Activated T-cell treated with anti-CD3 and anti-CD28 coated beads for 4 hours (primary cell): ENCODE data around the gene ZNF575.
"Not testable (repeated sequence)": the region's sequence is repeated elsewhere in the genome, so short reads cannot be mapped to it uniquely, and the experiment has no call there.

Source experiments
- DNase-seq: peaks from one replicate; pipeline ENCODE4 v3.0.0-alpha.2; 2020

Gene ZNF575

DNA sequence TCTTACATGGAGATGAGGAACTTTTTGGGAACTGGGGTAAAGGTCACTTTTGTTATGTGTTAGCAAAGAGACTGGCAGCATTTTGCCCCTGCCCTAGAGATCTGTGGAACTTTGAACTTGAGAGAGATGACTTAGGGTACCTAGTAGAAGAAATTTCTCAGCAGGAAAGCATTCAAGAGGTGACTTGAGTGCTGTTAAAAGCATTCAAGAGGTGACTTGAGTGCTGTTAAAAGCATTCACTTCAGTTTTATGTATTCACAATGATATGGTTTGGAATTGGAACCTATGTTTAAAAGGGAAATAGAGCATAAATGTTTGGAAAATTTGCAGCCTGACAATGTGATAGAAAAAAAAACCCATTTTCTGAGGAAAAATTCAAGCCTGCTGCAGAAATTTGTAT, 20.6 kb upstream of the ZNF575 start:
- DNase-seq = not testable (repeated sequence)

DNA sequence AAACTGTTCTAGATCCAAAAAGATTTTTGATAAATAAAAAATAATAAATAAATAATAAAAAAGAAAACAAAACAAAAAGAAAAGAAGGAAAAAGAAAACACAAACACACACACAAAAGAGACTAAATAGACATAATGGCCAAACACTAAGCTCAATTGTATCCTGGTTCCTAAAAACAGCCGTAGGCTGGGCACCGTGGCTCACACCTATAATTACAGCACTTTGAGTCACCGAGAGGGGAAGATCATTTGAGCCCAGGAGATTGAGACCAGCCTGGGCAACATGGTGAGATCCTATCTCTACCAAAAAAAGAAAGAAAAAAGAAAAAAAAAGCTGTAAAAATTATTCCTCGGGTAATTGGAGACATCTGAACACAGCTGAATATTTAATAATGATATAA, 14.9 kb upstream of the ZNF575 start:
- no peak for DNase-seq

DNA sequence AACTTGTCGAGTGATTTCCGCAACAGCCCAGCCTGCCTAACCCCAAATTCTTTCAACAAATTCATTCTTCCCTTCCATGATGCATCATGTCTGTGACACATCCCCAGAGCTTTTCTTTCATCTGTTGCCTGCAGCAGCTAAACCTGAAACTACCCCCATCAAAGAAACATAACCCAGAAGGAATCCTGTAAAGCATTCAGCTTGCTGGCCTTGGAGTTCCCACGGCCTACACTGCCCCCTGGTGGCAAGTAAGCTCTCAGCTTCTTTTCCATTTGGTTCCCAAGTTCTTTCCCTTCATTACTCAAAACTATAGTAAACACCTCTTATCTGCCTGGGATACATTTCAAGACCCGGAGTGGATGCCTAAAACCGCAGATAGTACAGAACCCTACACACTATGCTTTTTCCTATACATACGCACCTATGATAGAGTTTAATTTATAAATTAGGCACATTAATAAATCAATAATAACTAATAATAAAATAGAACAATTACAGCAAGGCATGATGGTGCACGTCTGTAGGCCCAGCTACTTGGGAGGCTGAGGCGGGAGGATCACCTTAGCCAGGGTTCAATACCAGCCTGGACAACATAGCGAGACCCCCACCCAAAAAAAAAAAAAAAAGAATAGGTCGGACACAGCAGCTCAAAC, 13.4 kb upstream of the ZNF575 start:
- peak; percentile 78 for DNase-seq

- DNase-seq = no peak
These were observed 10.1 kb upstream of the ZNF575 start for GRCh38 chr19:43522929-43523328.

GRCh38 chr19:43523696-43524095, 9.3 kb upstream of the ZNF575 start:
- not testable (repeated sequence) for DNase-seq

DNA sequence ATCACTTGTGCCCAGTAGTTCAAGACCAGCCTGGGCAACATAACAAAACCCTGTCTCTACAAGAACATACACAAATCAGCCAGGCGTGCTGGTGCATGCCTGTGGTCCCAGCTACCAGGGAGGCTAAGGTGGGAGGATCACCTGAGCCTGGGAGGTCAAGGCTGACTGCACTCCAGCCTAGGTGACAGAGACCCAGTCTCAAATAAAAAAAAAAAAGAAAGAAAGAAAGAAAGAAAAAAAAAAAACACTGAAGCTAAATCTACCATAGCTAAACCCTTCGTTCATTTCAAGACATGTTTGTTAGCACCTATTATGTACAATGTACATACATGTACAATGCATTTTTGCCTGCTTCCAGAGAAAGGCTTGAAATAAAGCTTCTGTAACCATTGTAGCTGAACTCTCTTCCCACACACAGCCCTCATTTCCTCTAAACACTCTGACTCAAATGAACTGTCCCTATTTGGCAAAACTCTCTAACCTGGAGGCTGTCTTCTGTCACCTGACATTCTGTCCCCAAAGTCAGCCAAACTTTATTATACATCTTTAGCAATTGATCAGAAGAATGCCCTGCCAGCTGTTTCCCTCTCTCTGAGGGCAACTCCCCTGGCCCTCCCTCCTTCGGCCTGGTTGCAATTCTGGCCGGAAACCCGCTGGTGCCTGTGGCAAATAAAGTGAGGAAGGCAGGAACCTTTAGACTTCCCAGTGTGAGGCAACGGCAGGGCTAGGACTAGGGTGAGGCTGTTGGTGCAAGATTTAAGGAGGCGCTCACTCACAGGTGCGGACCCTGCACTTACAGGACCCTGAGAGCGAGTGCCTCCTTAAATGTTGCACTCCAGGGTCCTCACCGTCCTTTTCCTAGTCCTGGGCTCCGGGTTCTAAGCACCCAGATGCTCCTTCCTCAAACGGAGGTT, 7.8 kb upstream of the ZNF575 start:
- no peak for DNase-seq

DNA sequence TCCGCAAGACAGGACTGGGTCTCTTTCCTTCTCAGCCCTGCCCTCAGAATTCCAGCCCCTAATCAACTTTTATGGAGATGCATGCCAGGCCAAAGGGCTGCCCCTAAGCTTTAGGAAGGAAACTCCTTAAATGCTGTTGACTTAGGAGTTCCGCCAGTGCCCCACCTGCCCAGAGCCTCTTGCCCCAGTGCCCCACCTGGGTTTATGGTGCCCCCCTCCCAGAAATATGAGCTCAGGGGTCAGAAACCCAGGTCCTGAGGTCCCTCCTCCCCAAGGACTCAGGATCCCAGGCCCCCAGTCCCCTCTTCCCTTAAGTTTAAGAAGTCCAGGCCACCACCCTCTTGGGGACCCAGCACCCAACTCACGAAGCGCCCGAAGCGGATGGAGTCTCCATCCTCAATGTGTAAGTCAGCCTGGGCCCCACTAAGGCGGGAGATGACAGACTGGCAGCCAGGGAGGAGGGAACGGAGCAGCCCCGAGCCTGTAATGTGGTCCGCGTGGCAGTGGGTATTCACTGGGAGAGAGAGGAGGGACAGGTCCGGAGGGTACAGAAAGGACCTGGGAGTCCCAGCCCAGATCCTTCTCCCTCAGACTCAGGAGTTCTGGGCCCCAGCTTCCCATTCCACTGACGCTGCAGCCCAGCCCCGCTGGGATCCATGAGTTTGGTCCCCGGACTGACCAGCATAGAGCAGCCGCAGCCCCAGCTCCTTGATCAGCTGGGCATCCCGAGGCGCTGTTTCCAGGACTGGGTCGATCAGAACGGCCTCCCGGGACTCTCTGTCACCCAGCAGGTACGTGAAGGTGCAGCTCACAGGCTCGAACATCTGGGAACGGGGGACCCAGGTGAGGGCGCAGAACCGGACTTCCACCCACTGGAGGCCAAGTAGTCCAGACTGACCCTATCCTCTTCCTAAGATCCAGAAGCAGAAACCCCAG, 6.9 kb upstream of the ZNF575 start:
- DNase-seq = no peak

DNA sequence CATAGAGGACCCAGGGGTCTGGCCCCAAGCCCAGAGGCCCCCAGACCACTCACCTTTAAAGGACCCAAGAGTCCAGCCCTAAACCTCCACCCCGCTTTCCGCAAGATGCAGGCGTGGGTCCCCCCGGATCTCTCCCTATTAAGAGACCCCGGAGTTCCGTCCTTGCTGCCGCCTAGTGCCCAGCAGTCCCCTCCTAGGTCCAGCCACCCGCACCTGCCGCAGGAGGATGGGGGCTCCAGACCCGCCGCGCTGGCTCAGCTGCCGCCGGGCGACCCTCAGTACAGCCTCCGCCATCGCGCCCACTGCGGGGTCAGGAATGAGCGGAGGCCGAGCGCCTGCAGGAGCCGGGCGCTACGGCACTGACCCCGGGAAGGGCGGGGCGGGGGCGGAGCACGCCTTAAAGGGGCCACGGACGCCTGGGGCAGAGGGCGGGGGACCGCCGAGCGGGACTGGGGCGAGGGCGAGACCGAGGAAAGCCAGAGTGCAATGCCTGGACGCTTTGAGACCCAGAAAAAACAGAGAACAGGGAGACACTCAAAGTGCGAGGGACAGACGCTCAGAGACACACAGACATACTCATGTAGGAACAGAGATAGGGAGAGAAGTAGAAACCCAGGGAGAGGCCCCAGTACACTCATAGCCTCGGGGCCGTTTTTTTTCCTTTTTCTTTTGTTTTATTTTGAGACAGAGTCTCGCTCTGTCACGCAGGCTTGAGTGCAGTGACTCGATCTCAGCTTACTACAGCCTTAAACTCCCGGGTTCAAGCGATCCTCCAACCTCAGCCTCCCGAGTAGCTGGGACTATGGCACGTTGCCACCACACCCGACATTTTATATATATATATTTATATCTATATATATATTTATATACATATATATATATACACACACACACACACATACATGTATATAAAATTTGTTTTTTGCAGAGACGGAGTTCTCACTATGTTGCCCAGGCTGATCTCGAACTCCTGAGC, 5.8 kb upstream of the ZNF575 start, which contains the start of gene ETHE1:
TSS of gene ETHE1 (minus strand) at position 318 of the 976 bp plus-strand sequence. CDS start at position 294, 24 bp downstream.
- peak; percentile 61 for DNase-seq

DNA sequence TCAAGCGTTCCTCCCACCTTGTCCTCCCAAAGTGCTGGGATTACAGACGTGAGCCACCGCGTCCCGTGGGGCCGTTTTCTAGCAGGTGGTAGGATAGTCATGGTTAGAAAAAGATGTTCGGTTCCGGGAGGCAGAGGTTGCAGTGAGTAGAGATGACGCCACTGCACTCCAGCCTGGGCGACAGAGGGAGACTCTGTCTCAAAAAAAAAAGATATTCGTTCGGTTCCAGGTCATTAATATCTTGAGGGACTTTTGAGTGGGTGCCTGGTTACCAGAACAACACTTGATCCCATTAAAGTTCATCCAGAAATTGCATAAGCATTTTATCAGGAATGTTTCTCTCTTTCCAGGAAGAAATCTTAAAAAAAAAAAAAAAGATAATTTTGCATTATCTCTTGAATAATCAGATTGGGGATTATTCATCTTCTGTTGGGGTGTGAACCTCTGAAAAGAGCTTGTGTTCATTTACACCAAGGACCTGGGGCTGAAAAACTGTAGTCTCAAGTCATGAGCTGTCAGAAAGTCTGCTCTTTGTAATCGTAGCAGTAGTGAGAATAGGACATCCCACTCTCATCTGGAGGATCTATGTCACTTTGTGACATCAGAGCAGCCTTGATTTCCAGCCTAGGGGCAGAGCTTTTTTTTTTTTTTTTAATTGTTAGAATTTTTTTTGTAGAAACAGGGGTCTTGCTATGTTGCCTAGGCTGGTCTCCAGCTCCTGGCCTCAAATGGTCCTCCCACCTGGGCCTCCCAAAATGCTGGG, 4.9 kb upstream of the ZNF575 start:
- DNase-seq = no peak

DNA sequence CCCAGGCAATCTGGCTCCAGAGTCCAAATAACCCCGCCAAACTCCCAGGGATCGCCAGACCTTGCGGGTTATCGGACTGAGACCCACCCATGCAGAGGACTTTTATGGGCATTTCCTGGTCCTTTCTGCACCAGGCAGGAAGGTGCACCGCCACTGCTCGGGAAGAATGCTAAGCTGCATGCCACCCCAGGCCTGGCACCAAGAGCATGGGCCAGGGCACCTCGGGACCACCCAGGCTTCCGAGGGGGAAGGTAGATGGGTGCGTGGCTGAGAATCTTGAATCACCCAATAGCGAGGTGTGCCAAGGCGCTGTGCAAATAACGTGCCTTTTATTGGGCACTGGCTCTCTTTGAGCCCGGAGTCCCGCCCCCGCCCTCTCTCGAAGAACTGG, 422 bp upstream of the ZNF575 start:
- DNase-seq = no peak

GRCh38 chr19:43533546-43534304, 737 bp downstream of the ZNF575 start:
- DNase-seq = peak; percentile 91

DNA sequence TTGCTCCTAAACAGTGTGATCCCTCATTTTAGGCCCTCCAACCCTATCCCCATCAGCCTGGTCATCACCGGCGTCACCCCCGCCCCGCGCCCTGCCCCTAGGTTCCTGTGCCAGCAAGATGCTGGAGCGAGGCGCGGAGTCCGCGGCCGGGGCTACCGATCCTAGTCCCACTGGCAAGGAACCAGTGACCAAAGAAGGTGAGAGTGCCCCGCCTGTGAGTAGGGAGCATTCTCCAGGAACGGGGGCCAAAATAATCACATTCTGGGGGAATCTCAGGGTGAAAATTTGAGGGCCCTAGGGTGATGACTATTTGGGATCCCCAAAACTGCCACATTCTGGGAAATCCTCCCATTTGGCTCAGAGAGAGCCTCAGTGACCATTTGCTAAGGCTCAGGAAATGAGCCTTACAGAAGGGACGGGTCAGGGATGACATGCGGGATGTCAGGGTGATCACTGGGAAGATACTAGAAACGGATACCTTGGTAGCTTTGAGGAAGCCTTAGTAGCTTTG, 1.4 kb downstream of the ZNF575 start:
- no peak for DNase-seq

GRCh38 chr19:43534816-43535761, 2.1 kb downstream of the ZNF575 start:
- no peak for DNase-seq

DNA sequence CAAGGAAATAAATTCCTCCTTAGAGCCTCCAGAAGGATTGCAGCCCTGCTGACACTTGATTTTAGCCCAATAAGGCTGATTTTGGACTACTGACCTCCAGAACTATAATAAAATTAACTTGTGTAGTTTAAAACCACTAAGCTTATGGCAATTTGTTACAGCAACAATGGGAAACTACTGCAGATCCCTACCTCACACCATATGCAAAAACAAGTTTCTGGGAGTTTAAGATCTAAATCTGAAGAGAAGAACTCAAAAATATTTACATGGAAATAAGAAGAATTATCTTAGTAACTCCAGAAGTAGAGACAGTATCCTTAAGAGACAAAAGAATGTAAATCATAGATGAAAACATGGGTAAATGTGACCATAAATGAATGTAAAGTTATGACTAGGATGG, 5.9 kb downstream of the ZNF575 start:
- DNase-seq = no peak

- DNase-seq = no peak
These were observed 7.4 kb downstream of the ZNF575 start for GRCh38 chr19:43540381-43540780.

- no peak for DNase-seq
These were observed 9.1 kb downstream of the ZNF575 start for GRCh38 chr19:43541920-43542650.

- DNase-seq = no peak
These were observed 11.1 kb downstream of the ZNF575 start for GRCh38 chr19:43544077-43544476.

DNA sequence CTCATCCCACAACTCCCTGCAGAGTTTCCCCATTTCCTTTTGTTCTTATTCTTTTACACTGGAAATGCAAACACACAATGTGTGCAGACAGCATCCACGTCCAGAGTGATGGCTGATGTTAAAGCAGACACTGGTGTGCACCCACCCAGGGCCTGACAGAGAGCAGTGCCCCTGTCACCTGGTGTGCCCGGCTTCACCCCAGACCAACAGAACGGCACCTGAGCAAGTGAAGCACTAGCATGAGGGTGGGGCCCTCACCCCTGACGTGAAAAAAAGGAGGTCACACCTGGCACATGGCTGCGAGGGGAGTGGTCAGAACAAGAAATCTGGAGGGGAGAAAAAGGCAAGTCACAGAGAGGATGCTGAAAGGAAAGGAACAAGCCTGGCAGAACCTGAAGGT, 12.3 kb downstream of the ZNF575 start:
- no peak for DNase-seq
